Kidney tubule cell (primary cell): ENCODE results near the gene FAM9A.
"Not testable (repeated sequence)": the region's sequence is repeated elsewhere in the genome, so short reads cannot be mapped to it uniquely, and the experiment has no call there.

Experiments used
- DNase-seq: peaks from one replicate; pipeline ENCODE4 v3.0.0-alpha.2; 2018; ENCODE audit warnings: low spot score

FAM9A gene

GRCh38 chrX:8803326-8803725 lies 2.1 kb upstream of the FAM9A start:
- peak; percentile 74 for DNase-seq

GRCh38 chrX:8800351-8800750 lies 832 bp downstream of the FAM9A start:
- not testable (repeated sequence) for DNase-seq

- not testable (repeated sequence) for DNase-seq
Observed at GRCh38 chrX:8799281-8799680, 1.9 kb downstream of the FAM9A start.

GRCh38 chrX:8798702-8799101 lies 2.5 kb downstream of the FAM9A start:
- not testable (repeated sequence) for DNase-seq

GRCh38 chrX:8787119-8787518 lies 14.1 kb downstream of the FAM9A start:
- not testable (repeated sequence) for DNase-seq

- no peak for DNase-seq
Observed at GRCh38 chrX:8784162-8784561, 17.0 kb downstream of the FAM9A start.

- no peak for DNase-seq
Observed at GRCh38 chrX:8783714-8784098, 17.5 kb downstream of the FAM9A start.

- peak; percentile 38 for DNase-seq
Observed at GRCh38 chrX:8783097-8783713, 18.0 kb downstream of the FAM9A start.

GRCh38 chrX:8782595-8782994 lies 18.6 kb downstream of the FAM9A start:
- DNase-seq = no peak

GRCh38 chrX:8781921-8782320 lies 19.3 kb downstream of the FAM9A start:
- DNase-seq = not testable (repeated sequence)

GRCh38 chrX:8773117-8773516 lies 28.1 kb downstream of the FAM9A start:
- DNase-seq = no peak

GRCh38 chrX:8760021-8760420 lies 41.2 kb downstream of the FAM9A start:
- peak; percentile 18 for DNase-seq

- DNase-seq = not testable (repeated sequence)
Observed at GRCh38 chrX:8758706-8759105, 42.5 kb downstream of the FAM9A start.

GRCh38 chrX:8757609-8758389 lies 43.4 kb downstream of the FAM9A start:
- peak; percentile 77 for DNase-seq

- DNase-seq = peak; percentile 80
Observed at GRCh38 chrX:8755813-8756212, 45.4 kb downstream of the FAM9A start.

- peak; percentile 32 for DNase-seq
Observed at GRCh38 chrX:8755116-8755515, 46.1 kb downstream of the FAM9A start.

- DNase-seq = peak; percentile 35
Observed at GRCh38 chrX:8749697-8750096, 51.5 kb downstream of the FAM9A start.

- peak; percentile 51 for DNase-seq
Observed at GRCh38 chrX:8748855-8749254, 52.3 kb downstream of the FAM9A start.

- peak; percentile 58 for DNase-seq
Observed at GRCh38 chrX:8743126-8743732, 58.0 kb downstream of the FAM9A start.

- no peak for DNase-seq
Observed at GRCh38 chrX:8741981-8742380, 59.2 kb downstream of the FAM9A start.
